Keratinocyte (primary cell): Measurements from ENCODE around the gene KDSR. TPM values are rescaled to one million over a fixed set of nuclear protein-coding genes. Genes with fewer than 3 reads are reported as not detected.

Experiments used
- DNase-seq: peaks from one replicate; pipeline ENCODE4 v3.0.0-alpha.2; 2011; ENCODE audit warnings: low read depth, missing footprints, low spot score
- FAIRE-seq: peaks from 2 replicates; lab custom pipeline; 2011; peaks lifted over from hg19 to GRCh38; lab: Jason Lieb, UNC
- H2AFZ ChIP-seq: 2 replicates; pipeline ENCODE4 v1.6.0; 2012; ENCODE audit warnings: low read length, control low read depth, inconsistent platforms; ENCODE audit not compliant: control insufficient read depth
- H3K27ac ChIP-seq: 2 replicates; pipeline ENCODE4 v1.5.1; 2011; ENCODE audit warnings: low read length; ENCODE audit not compliant: control insufficient read depth, insufficient read depth
- H3K27me3 ChIP-seq: 3 replicates; pipeline ENCODE4 v1.6.0; 2011; ENCODE audit warnings: low read length; ENCODE audit not compliant: control insufficient read depth, insufficient read depth; ENCODE audit errors: extremely low read depth
- H3K36me3 ChIP-seq, 2 experiments: 2 replicates in 1 of 2; 3 replicates in 1 of 2; pipeline ENCODE4 v1.5.1; 2011; ENCODE audit warnings: low read length in 2 of 2, mild to moderate bottlenecking in 1 of 2; ENCODE audit not compliant: control insufficient read depth in 2 of 2, insufficient read depth in 2 of 2; ENCODE audit errors: extremely low read depth in 1 of 2
- H3K4me1 ChIP-seq: 3 replicates; pipeline ENCODE4 v1.5.1; 2011; ENCODE audit warnings: low read length; ENCODE audit not compliant: control insufficient read depth, insufficient read depth; ENCODE audit errors: extremely low read depth
- H3K4me2 ChIP-seq: 3 replicates; pipeline ENCODE4 v1.6.0; 2011; ENCODE audit warnings: low read depth, low read length; ENCODE audit not compliant: control insufficient read depth, insufficient read depth; ENCODE audit errors: extremely low read depth
- H3K4me3 ChIP-seq, 3 experiments: fragments of 200-600 bp in 1 of 3; sonication (generic) in 1 of 3; 2 replicates in 2 of 3; 3 replicates in 1 of 3; pipeline ENCODE4 v1.5.1; 2011 to 2016; ENCODE audit warnings: low read length in 3 of 3, mild to moderate bottlenecking in 3 of 3, control low read depth in 2 of 3, inconsistent platforms in 1 of 3, low read depth in 1 of 3, mixed read lengths in 1 of 3, mixed run types in 1 of 3, moderate library complexity in 1 of 3; ENCODE audit not compliant: control insufficient read depth in 2 of 3, insufficient read depth in 2 of 3; ENCODE audit errors: extremely low read depth in 1 of 3
- H3K79me2 ChIP-seq: 2 replicates; pipeline ENCODE4 v1.6.0; 2012; ENCODE audit warnings: low read length; ENCODE audit not compliant: control insufficient read depth, insufficient read depth
- H3K9ac ChIP-seq: 3 replicates; pipeline ENCODE4 v1.6.0; 2011; ENCODE audit warnings: low read length; ENCODE audit not compliant: control insufficient read depth, insufficient read depth; ENCODE audit errors: extremely low read depth
- H3K9me1 ChIP-seq: 3 replicates; pipeline ENCODE4 v1.6.0; 2011; ENCODE audit warnings: low read length; ENCODE audit not compliant: control insufficient read depth, insufficient read depth; ENCODE audit errors: extremely low read depth
- H3K9me3 ChIP-seq: 2 replicates; pipeline ENCODE4 v1.5.1; 2012; ENCODE audit warnings: low read depth, low read length; ENCODE audit not compliant: control insufficient read depth
- H4K20me1 ChIP-seq: 3 replicates; pipeline ENCODE4 v1.6.0; 2011; ENCODE audit warnings: low read length; ENCODE audit not compliant: control insufficient read depth, insufficient read depth; ENCODE audit errors: extremely low read depth
- CTCF ChIP-seq, 3 experiments: IDR thresholded peaks in 1 of 3; conservative IDR thresholded peaks in 1 of 3; optimal IDR thresholded peaks in 1 of 3; 2 replicates in 2 of 3; 3 replicates in 1 of 3; pipeline versions ENCODE3 to v1.5.1; 2011; ENCODE audit warnings: low read length in 3 of 3, mild to moderate bottlenecking in 3 of 3, moderate library complexity in 2 of 3, control low read depth in 1 of 3, inconsistent platforms in 1 of 3; ENCODE audit not compliant: insufficient read depth in 2 of 3; ENCODE audit errors: extremely low read depth in 1 of 3
- EZH2 ChIP-seq: IDR thresholded peaks from one replicate; pipeline ENCODE4 v1.6.1; 2012; ENCODE audit warnings: inconsistent platforms, mild to moderate bottlenecking, low read length, moderate library complexity
- dilution Hi-C: fragments of 300-500 bp; cut with MboI; formaldehyde crosslinking; loops from one replicate; pipeline ENCODE4 v1.7.0; 2020; ENCODE audit warnings: low sequenced_read_pairs; ENCODE audit not compliant: extremely low pct_ligation_motif_present
- polyA plus RNA-seq, 5 experiments: library from polyadenylated mRNA; depleted of rRNA in 3 of 5; stranded (reverse) in 3 of 5; stranded (forward) in 1 of 5; unstranded in 1 of 5; fragments of >200 nt; gene quantifications; 1 replicate in 1 of 5; 2 replicates in 3 of 5; 3 replicates in 1 of 5; pipeline versions ENCODE4 v1.2.1 to v1.2.3, GENCODE V29; 2011 to 2012; ENCODE audit warnings: missing spikeins in 2 of 5, low read depth in 1 of 5, low replicate concordance in 1 of 5

KDSR gene
- polyA plus RNA-seq, 1 donor (not counting 4 experiments of a cell fraction or from before 2014, with no cell fraction given), result 68.6 TPM

- no peak for DNase-seq
- no peaks in the 10 kb centered on the region for H3K79me2 ChIP-seq
- H3K9me3 ChIP-seq, result no peaks in the 10 kb centered on the region
- no peak overlapping the region for H3K9ac ChIP-seq
- H4K20me1 ChIP-seq, result no peaks in the 10 kb centered on the region
- H3K4me3 ChIP-seq, result no peak overlapping the region
- no peaks in the 10 kb centered on the region for H3K4me1 ChIP-seq
- no peak for FAIRE-seq
- no peak overlapping the region for H2AFZ ChIP-seq
- H3K4me2 ChIP-seq, result peak overlapping the region; percentile 7
- H3K36me3 ChIP-seq, result no peaks in the 10 kb centered on the region
- no peak overlapping the region for H3K27ac ChIP-seq
- no peaks in the 10 kb centered on the region for H3K27me3 ChIP-seq
- TF ChIP-seq CTCF (optimal IDR thresholded peaks at IDR 0.05 in 1 of 3, IDR thresholded peaks at IDR 0.05 in 1 of 3, conservative IDR thresholded peaks at IDR 0.05 in 1 of 3; ENCODE audit: extremely low read depth in 1 of 3, insufficient read depth in 2 of 3, low read length in 3 of 3) (no peak), EZH2 (no peak)
- H3K9me1 ChIP-seq, result no peaks in the 10 kb centered on the region
- dilution Hi-C loops, result loop anchor here (25.0 kb wide), 1 partner anchor 289 kb away; no protein-coding TSS in a partner anchor
Observed at GRCh38 chr18:63301434-63301833, 65.6 kb downstream of the KDSR start.

GRCh38 chr18:63299837-63300745, 66.9 kb downstream of the KDSR start:
- no peak overlapping the region for H3K27ac ChIP-seq
- H3K9ac ChIP-seq, result no peak overlapping the region
- dilution Hi-C loops, result loop anchor here (25.0 kb wide), 1 partner anchor 288 kb away; no protein-coding TSS in a partner anchor
- no peaks in the 10 kb centered on the region for H3K79me2 ChIP-seq
- no peak for TF ChIP-seq EZH2
- no peak for TF ChIP-seq CTCF (optimal IDR thresholded peaks at IDR 0.05 in 1 of 3, IDR thresholded peaks at IDR 0.05 in 1 of 3, conservative IDR thresholded peaks at IDR 0.05 in 1 of 3; ENCODE audit: extremely low read depth in 1 of 3, insufficient read depth in 2 of 3, low read length in 3 of 3)
- no peak overlapping the region for H3K4me2 ChIP-seq
- H3K27me3 ChIP-seq, result no peaks in the 10 kb centered on the region
- no peaks in the 10 kb centered on the region for H3K9me3 ChIP-seq
- H3K9me1 ChIP-seq, result no peaks in the 10 kb centered on the region
- H3K36me3 ChIP-seq, result no peaks in the 10 kb centered on the region
- H2AFZ ChIP-seq, result no peak overlapping the region
- H3K4me3 ChIP-seq, result no peak overlapping the region
- FAIRE-seq (no peak), DNase-seq (no peak)
- H4K20me1 ChIP-seq, result no peaks in the 10 kb centered on the region
- H3K4me1 ChIP-seq, result no peaks in the 10 kb centered on the region
